Heart left ventricle (tissue), 13 donors: ENCODE data around the gene ENGASE.

Experiments
- CTCF ChIP-seq, 12 donors: fragments of 200-600 bp; sonication (generic) in 4 of 12; IDR thresholded peaks; one replicate each; pipeline versions ENCODE4 v1.5.0 to v1.8.0; 2018 to 2022; ENCODE audit warnings: antibody characterized with exemption in 12 of 12, mild to moderate bottlenecking in 5 of 12
- POLR2A ChIP-seq, 2 donors: fragments of 450-650 bp; IDR thresholded peaks; one replicate each; pipeline ENCODE4 v1.6.1; 2017; ENCODE audit warnings: antibody characterized with exemption in 2 of 2, mild to moderate bottlenecking in 2 of 2, moderate library complexity in 2 of 2
- donor health status: ischemic (EF 13 %, LVEDD 7.1; RV severe dilation, severe dysfunction).
- donor health status: DM: no; HTN: yes; CAD: no.
- donor health status: DM: no; HTN: no; CAD: no.
- donor health status: ischemic (EF 25% LVEDD 6.9; RV normal size, moderate dysfunction).
- donor health status: ischemic (EF 25% LVEDD 5.7; RV mildly dilated, moderate dysfunction).
- donor health status: ischemic (EF 35%, LVEDD 5.7; RV mildly dilated, moderate dysfunction).
- donor health status: nonischemic (EF 11% LVEDD 7.7; RV severe dilation, severe dysfunction).
- donor health status: DM: yes; HTN: yes; CAD: no.
- donor health status: PGD.
- donor health status: ischemic (EF 29% LVEDD 5.4; RV normal size, mild dysfunction).
- donor health status: nonischemic (EF 23%, LVEDD 6.1; RV moderate dilation, normal function).

DNA sequence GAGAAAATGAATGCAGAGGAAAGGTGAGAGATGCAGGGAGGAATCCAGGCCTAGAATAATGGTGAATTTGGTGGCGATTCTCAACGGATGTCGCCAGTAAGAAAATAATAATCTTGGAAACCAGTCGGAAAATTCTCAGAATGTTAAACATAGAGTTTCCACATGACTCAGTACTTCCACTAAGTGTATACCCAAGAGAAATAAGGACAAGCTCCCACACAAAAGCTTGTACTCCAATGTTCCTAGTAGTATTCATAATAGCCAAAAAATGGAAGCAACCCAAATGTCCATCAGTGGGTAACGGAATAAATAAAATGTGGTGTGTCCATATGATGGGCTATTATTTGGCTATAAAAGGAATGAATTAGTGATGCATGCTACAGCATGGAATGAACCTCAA, 19.4 kb upstream of the ENGASE start:
- TF ChIP-seq POLR2A (IDR thresholded peaks at IDR 0.05) (no peak), CTCF (IDR thresholded peaks at IDR 0.05) (no peak)
